Endothelial cell (in vitro differentiated cells): ENCODE data around the gene SP140. TPM values are rescaled to one million over a fixed set of nuclear protein-coding genes. Genes with fewer than 3 reads are reported as not detected.

Experiments used
- DNase-seq: peaks from one replicate; pipeline ENCODE4 v3.0.0; 2021; ENCODE audit warnings: low spot score
- H3K27ac Mint-ChIP-seq: one replicate; pipeline ENCODE4 v1.8.0; 2021; ENCODE audit warnings: mixed read lengths, inconsistent platforms; ENCODE audit not compliant: unreplicated experiment
- H3K27me3 Mint-ChIP-seq: one replicate; pipeline ENCODE4 v1.8.0; 2021; ENCODE audit warnings: mild to moderate bottlenecking, moderate library complexity, mixed read lengths, inconsistent platforms; ENCODE audit not compliant: unreplicated experiment
- H3K36me3 Mint-ChIP-seq: one replicate; pipeline ENCODE4 v1.8.0; 2021; ENCODE audit warnings: mild to moderate bottlenecking, low read depth, mixed read lengths, inconsistent platforms; ENCODE audit not compliant: unreplicated experiment
- H3K4me1 Mint-ChIP-seq: one replicate; pipeline ENCODE4 v1.8.0; 2021; ENCODE audit warnings: mild to moderate bottlenecking, mixed read lengths, inconsistent platforms; ENCODE audit not compliant: unreplicated experiment
- H3K4me3 Mint-ChIP-seq: one replicate; pipeline ENCODE4 v1.8.0; 2021; ENCODE audit warnings: mild to moderate bottlenecking, mixed read lengths, inconsistent platforms; ENCODE audit not compliant: unreplicated experiment
- H3K9me3 Mint-ChIP-seq: one replicate; pipeline ENCODE4 v1.8.0; 2021; ENCODE audit warnings: mixed read lengths, inconsistent platforms; ENCODE audit not compliant: unreplicated experiment
- total RNA-seq: library from RNA; stranded (reverse); fragmentation: NEBNext Ultra II Directional; extraction: Animal tissue kit (Norgen Biotek cat#: 25700); gene quantifications from one replicate; pipeline ENCODE4 v1.2.1, GENCODE V29; 2021; ENCODE audit not compliant: unreplicated experiment
- TF ChIP-seq, protein P1 (sequence below): fragments of 200-600 bp; sonication (generic); IDR thresholded peaks from one replicate; pipeline ENCODE4 v1.5.0; 2021; ENCODE audit warnings: antibody characterized with exemption; ENCODE audit not compliant: unreplicated experiment

The SP140 gene
- total RNA-seq, 1 donor from 2014 or later, result not detected

- H3K27ac Mint-ChIP-seq, result no peak overlapping the region
- TF ChIP-seq, protein P1, sequence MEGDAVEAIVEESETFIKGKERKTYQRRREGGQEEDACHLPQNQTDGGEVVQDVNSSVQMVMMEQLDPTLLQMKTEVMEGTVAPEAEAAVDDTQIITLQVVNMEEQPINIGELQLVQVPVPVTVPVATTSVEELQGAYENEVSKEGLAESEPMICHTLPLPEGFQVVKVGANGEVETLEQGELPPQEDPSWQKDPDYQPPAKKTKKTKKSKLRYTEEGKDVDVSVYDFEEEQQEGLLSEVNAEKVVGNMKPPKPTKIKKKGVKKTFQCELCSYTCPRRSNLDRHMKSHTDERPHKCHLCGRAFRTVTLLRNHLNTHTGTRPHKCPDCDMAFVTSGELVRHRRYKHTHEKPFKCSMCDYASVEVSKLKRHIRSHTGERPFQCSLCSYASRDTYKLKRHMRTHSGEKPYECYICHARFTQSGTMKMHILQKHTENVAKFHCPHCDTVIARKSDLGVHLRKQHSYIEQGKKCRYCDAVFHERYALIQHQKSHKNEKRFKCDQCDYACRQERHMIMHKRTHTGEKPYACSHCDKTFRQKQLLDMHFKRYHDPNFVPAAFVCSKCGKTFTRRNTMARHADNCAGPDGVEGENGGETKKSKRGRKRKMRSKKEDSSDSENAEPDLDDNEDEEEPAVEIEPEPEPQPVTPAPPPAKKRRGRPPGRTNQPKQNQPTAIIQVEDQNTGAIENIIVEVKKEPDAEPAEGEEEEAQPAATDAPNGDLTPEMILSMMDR, result no peak
- no peak for DNase-seq
- H3K27me3 Mint-ChIP-seq, result no peaks in the 10 kb centered on the region
- no peaks in the 10 kb centered on the region for H3K36me3 Mint-ChIP-seq
- H3K9me3 Mint-ChIP-seq, result no peaks in the 10 kb centered on the region
- H3K4me3 Mint-ChIP-seq, result no peak overlapping the region
- H3K4me1 Mint-ChIP-seq, result no peaks in the 10 kb centered on the region
These were observed 20.7 kb downstream of the SP140 start for GRCh38 chr2:230246206-230246605.

DNA sequence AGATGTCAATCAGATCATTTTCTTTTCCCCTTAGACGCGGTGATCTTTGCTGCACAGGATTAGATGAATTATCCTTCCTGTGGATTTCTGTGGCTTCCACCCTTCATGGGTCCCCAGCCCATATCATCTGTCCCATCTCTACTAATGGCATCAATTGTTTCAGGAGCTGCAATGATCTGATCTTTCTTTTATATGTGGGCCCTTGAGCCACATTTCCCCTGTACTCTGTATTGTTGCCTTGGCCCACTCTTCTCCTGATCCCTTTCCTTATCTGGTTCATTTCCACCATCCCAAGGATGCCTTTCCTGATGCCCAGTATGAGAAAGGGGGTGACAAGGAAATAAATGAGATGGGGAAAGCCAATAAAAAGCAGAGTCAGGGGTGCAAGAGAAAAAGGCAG, 24.7 kb downstream of the SP140 start:
- H3K27ac Mint-ChIP-seq, result no peak overlapping the region
- no peaks in the 10 kb centered on the region for H3K36me3 Mint-ChIP-seq
- H3K4me1 Mint-ChIP-seq, result no peaks in the 10 kb centered on the region
- DNase-seq, result no peak
- no peaks in the 10 kb centered on the region for H3K27me3 Mint-ChIP-seq
- no peak overlapping the region for H3K4me3 Mint-ChIP-seq
- TF ChIP-seq, protein P1, result no peak
- no peaks in the 10 kb centered on the region for H3K9me3 Mint-ChIP-seq

GRCh38 chr2:230254152-230254881, 28.8 kb downstream of the SP140 start:
- H3K9me3 Mint-ChIP-seq, result no peaks in the 10 kb centered on the region
- no peak overlapping the region for H3K4me3 Mint-ChIP-seq
- no peak for DNase-seq
- H3K27me3 Mint-ChIP-seq, result no peaks in the 10 kb centered on the region
- no peaks in the 10 kb centered on the region for H3K36me3 Mint-ChIP-seq
- H3K4me1 Mint-ChIP-seq, result no peaks in the 10 kb centered on the region
- TF ChIP-seq, protein P1, result no peak
- H3K27ac Mint-ChIP-seq, result no peak overlapping the region

- Mint-ChIP-seq H3K27ac (no peak overlapping the region), H3K4me1 (no peaks in the 10 kb centered on the region), H3K27me3 (peaks cover 1% of the 10 kb centered on the region), H3K9me3 (no peaks in the 10 kb centered on the region), H3K4me3 (no peak overlapping the region), H3K36me3 (no peaks in the 10 kb centered on the region)
- TF ChIP-seq, protein P1, result no peak
- no peak for DNase-seq
These were observed 31.3 kb downstream of the SP140 start for GRCh38 chr2:230256733-230257332.

DNA sequence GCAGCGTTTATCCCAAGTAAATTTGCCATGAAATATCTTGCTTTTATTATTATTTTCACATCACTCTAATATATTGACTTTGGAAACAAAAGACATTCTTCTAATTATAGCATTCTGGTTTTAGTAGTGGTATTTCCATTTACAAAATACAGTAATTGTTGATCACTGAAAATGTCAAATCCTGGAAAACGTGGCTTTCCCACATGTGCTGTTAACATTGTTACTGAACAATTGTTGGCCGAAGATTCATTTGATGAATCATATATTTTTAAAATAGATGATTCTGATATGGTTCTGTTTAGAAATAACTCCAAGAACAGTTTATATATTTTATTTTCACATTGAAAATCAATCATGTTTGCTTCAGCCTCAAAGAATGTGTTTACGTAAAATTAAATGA, 32.9 kb downstream of the SP140 start:
- TF ChIP-seq, protein P1, result no peak
- Mint-ChIP-seq H3K9me3 (no peaks in the 10 kb centered on the region), H3K27ac (no peak overlapping the region), H3K36me3 (no peaks in the 10 kb centered on the region), H3K4me3 (no peak overlapping the region), H3K4me1 (no peaks in the 10 kb centered on the region), H3K27me3 (peaks cover 1% of the 10 kb centered on the region)
- no peak for DNase-seq
